HG03280 (cell line): ENCODE measurements around the gene ITIH2.
"Not testable (repeated sequence)": the region's sequence is repeated elsewhere in the genome, so short reads cannot be mapped to it uniquely, and the experiment has no call there.

Experiments
- ATAC-seq: cut with Tn5 transposase; IDR thresholded peaks from one replicate; pipeline ENCODE4 v1.9.1; 2021; ENCODE audit warnings: mild to moderate bottlenecking, moderate library complexity; ENCODE audit not compliant: unreplicated experiment

The ITIH2 gene, protein sequence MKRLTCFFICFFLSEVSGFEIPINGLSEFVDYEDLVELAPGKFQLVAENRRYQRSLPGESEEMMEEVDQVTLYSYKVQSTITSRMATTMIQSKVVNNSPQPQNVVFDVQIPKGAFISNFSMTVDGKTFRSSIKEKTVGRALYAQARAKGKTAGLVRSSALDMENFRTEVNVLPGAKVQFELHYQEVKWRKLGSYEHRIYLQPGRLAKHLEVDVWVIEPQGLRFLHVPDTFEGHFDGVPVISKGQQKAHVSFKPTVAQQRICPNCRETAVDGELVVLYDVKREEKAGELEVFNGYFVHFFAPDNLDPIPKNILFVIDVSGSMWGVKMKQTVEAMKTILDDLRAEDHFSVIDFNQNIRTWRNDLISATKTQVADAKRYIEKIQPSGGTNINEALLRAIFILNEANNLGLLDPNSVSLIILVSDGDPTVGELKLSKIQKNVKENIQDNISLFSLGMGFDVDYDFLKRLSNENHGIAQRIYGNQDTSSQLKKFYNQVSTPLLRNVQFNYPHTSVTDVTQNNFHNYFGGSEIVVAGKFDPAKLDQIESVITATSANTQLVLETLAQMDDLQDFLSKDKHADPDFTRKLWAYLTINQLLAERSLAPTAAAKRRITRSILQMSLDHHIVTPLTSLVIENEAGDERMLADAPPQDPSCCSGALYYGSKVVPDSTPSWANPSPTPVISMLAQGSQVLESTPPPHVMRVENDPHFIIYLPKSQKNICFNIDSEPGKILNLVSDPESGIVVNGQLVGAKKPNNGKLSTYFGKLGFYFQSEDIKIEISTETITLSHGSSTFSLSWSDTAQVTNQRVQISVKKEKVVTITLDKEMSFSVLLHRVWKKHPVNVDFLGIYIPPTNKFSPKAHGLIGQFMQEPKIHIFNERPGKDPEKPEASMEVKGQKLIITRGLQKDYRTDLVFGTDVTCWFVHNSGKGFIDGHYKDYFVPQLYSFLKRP

DNA sequence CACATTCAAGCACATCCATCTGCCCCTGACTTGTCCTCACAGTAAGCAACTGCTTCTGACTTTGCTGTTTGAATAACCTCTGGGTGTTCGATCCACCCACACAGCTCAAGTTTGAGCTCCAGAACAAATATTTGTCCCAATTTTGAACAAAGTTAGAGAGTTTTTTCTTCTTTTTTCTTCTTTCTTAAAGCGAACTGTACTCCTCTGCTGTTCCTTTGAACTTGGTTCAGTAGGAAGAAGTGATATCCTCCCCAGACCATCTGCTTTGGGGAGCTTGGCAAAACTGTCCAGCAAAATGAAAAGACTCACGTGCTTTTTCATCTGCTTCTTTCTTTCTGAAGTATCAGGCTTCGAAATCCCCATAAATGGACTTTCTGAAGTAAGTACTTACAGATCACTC is at the start of gene ITIH2:
TSS of gene ITIH2 (plus strand) at position 177 of the 400 bp plus-strand sequence. CDS start at position 296, 119 bp downstream.
- ATAC-seq = no peak

DNA sequence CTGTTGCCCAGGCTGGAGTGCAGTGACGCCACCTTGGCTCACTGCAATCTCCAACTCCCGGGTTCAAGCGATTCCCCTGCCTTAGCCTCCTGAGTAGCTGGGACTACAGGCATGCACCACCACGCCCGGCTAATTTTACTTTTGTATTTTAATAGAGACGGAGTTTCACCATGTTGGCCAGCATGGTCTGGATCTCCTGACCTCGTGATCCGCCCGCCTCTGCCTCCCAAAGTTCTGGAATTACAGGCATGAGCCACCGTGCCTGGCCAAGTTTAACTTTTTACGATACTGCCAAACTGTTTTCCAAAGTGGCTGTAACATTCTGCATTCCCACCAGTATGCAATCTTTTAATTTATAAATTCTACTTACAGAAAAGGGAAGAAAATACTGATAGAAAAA is 46.0 kb upstream of the ITIH2 start:
- not testable (repeated sequence) for ATAC-seq

DNA sequence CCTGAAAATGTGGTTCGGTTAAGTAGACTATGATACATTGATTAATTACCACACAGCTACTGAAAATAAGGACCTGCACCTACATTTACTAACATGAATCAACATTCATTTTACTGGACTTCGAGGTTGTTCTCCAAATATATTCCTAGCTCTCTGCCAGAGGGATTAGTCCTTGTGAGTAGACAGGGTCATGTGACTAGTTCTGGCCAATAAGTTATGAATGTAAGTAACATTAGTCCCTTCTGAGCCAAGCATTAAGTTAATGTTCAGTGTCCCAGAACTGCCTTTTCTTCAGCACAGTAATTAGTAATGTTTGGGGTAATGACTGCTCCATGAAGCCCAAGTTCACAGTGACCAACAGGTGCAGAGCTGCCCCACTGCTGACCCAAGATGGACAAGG is 45.6 kb upstream of the ITIH2 start:
- ATAC-seq = no peak

DNA sequence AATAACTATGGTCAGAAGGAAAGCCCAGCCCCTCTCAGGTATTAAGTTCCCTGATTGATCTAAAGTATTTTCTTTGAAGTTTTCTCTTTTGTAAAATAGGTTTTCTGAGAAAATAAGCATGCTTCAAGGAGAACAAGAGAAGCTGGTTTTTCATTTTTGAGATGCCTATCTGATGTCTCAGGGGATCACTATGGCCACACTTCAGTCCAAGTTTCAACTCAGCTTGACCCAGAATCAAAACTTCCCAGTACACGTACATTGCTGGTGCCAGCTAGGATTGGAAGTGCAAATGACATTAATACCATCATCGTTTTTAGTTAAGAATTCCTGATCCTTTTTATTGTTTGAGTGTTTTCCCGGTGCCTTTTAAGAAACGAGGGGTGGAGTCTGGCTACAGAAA is 43.6 kb upstream of the ITIH2 start:
- ATAC-seq = no peak

DNA sequence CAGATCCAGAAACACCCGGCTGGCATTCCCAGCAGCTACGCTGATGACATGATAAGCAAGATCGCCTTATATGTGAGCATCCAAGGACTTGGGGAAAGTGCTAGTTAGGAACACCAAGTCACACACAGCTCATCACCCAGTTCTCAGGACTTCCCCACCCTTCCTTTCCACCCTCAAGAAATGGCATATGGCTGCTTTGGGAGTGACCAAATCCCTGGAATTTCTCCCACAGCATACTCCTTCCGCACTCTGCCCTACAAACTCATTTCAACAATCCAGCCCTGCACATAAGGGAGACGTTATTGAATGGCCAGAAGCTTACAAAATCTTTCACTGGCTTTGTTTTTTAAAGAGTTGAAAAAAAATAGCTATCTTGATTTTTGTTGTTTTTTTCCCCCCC is 40.6 kb upstream of the ITIH2 start:
- no peak for ATAC-seq

DNA sequence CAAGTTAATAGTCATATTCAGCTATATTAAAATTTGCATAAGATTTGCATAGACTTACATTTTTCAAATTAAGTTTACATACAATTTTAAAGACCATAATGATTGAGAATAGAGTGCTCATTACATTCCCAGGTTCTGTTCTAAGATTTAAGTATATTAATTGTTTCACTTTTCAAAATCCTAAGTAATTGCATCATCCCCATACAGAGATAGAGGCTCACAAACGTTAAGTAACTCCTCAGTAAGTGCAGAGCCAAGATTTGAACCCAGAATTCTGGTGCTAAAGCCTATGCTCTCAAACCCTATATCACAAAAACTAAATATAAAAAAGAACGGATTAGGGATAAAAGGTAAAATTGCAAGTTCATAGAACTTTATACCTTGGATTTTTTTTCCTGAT is 38.4 kb upstream of the ITIH2 start:
- ATAC-seq = no peak

DNA sequence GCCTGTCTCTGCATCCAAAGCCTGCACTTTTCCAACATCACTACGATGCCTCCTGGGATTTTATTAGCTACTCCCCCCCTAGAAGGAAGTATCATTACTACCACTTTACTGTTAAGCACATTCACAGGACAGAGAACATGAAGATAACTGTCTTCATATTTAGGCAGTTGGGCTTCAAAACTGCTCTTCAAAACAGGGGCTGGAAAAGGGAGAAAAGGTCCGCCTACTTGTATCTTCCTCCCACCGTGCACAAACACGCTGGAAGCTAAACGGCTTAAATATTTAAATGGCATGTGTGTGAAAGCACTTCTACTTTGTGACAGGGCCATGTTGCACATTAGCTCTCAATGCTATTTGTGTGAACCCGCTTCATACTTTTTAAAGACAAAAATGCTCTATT is 37.3 kb upstream of the ITIH2 start:
- no peak for ATAC-seq

DNA sequence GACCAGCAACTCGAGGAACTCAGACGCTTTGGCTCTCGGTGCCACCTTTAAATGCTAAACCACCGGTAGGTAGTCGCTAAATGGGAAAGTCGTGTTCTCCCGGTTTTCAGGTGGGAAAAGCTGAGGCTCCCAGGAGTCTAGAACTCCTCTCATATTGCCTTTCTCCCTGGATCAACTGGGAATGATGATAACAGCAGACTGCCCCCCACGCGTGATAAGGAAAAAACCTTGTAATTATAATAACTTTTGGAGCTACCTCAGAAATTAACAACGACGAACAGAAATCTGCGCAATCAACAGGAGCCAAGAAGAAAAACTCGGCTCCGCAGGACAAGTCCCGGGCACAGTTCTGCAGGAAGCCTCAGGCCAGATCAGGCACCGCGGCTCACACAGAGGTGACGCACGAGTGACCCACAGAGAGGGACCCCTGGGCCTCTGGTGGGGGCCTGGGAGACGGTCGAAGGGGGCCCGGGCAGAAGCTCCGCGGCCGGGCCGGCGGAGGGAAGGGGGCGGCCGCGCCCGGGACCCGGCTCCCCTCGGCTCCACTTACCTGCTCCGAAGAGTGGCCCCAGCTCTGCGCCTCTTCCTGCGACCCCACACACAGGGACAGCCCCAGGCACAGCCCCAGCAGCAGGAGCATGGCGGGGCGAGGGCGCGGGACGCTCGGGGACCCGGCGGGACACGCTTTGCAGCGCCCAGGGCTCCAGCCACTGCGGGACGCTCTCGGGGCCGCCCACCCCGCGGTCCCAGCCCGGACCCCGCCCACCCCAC is 36.7 kb upstream of the ITIH2 start, which contains the start of gene ITIH5:
TSS of gene ITIH5 (minus strand) at position 714 of the 771 bp plus-strand sequence. CDS start at position 640, 74 bp downstream.
- no peak for ATAC-seq

DNA sequence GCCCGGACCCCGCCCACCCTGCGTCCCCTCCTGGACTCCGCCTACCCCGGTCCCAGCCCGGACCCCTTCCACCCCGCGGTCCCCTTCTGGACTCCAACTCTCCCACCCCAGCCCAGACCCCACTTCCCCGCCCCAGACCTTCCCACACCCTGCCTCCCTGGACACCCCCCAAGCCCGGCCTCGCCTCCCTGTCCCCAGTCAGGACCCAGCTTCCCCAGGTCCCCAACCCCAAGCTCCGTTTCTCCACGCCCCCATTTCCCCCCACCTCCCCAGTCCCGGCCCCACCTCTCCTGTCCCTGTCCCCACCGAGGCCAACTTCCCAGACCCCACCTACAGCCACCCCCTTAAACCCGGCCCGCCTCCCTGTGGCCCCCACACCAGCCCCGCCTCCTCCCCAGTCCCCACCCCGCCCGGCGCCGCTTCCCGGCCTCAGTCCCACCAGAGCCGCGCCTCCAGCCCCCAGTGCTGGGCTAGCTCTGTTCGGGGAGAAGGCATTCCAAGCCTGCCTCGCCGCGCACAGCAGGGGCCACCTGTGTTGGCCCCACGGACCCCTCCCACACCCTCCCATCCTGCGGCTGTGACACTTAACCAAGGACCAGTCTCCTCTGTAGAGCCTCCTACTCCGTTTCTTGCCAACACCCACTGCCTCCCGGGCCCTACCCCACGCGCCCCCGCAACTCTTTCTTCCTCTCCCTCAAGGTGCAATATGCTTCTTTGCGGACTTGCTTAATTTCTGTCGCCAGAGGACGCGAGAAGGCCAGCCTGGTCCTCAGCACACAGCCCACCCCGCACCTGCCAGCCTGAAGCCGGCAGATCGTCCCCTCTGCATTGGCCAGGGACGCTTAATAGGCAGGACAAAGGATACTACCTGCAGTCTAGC is 35.6 kb upstream of the ITIH2 start:
- no peak for ATAC-seq

DNA sequence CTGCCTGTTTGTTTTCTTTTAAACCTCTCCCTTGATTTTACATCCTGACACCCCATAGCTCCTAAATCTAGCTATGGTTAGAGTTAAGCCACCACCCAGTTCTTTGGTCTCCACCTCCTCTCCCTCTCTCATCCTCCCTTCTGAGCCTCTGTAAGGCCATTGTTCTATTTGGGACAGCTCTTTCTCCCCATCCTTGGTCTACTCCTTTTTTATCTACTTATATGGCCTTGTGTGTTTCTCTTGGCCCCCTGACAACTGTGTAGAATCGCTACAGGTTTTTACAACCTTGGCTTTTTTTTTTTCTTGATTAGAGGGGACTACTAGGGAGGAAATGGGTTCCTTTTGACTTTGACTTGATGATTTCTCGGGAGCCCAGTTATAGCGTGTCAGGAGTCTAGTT is 33.0 kb upstream of the ITIH2 start:
- ATAC-seq = no peak

DNA sequence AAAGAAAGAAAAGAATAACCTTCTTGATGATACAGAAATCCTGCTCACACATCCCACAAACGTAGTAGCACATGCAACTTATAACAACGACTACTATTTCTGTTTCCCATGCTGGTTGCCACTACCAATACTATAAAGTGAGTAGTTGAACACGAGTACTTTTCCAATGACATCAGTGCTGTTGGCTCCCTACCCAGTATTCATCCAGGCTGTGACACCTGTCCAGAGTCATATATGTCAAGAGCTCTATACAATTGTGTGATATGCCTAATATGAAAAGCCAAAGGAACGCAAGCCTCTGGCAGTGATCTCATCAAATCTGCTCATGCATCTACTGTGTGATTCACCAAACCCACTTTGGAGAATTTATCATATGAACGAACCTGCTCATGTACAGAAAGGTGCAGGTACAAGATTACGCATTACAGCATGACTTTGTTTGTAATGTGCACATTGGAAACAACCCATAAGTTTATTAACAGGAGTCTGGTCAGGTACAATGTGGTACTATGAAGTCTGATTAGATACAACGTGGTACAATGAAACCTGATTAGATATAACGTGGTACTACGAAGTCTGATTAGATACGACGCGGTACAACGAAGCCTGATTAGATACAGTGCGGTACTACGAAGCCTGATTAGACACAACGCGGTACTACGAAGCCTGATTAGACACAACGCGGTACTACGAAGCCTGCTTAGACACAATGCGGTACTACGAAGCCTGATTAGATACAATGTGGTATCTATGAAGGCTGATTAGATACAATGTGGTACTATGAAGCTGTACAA is 30.6 kb upstream of the ITIH2 start:
- no peak for ATAC-seq

DNA sequence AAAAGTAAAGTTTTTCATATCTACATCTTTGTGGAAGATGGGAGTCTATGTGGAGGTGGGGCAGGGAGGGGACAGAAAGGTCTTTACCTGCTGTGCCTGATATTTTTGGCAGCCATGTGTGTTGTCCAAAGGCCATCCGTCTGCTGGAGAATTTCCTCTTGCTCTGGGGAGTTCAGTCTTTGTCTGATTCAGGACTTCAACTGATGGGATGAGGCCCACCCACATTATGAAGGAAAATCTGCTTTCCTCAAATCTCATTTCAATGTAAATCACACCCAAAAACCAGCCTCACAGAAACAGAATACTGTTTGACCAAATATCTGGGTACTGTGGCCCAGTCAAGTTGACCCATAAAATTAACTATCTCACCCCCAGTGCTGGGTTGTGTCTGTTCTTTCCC is 23.9 kb upstream of the ITIH2 start:
- ATAC-seq = no peak

DNA sequence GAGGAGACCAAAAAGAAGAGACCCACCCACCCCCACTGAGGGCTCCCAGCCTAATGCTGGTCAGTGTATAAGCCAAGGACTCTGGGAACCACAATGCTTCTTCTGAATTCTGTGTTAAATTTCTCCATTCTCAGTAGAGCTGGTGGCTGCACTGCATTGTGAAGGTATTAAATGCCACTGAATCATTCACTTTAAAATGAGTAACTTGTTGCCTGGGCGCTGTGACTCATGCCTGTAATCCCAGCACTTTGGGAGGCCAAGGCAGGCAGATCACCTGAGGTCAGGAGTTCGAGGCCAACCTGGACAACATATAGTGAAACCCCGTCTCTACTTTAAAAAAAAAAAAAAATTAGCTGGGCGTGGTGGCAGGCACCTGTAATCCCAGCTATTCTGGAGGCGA is 23.0 kb upstream of the ITIH2 start:
- not testable (repeated sequence) for ATAC-seq

DNA sequence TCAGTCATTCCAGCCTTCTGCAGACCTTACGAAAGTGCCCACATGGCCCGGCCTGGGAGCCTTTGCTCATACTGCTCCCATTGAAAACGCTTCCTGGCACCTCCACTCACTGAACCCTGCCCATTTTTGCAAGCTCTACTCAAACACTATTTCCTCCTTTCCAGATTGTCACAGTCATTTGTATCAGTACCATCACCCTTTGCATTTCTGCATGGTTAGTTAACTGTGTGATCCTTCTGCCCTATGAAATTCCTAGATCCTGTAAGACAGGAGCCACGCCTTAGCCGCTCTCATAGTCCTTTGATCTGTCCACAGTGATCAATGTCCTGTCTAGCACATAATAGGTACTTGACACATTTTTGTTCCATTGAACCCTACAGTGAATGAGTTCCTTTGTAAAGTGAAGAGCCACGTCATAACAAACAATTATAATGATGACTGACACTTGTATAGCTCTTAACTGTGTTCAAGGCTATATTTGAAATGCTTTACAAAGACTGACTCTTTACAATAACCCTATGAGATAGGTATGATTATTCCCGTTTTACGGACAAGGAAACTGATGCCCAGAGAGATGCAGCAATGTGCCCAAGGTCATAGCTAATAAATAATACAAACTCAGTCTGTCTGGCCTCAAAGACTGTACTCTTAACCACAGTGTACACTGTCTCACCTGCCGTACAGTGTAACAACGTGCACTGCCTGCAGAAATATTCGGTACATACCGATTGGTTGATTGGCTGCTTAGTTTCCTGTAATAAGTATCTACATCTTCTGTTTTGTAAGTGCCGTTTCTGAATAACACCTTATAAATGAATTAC is 16.6 kb upstream of the ITIH2 start:
- ATAC-seq = no peak

DNA sequence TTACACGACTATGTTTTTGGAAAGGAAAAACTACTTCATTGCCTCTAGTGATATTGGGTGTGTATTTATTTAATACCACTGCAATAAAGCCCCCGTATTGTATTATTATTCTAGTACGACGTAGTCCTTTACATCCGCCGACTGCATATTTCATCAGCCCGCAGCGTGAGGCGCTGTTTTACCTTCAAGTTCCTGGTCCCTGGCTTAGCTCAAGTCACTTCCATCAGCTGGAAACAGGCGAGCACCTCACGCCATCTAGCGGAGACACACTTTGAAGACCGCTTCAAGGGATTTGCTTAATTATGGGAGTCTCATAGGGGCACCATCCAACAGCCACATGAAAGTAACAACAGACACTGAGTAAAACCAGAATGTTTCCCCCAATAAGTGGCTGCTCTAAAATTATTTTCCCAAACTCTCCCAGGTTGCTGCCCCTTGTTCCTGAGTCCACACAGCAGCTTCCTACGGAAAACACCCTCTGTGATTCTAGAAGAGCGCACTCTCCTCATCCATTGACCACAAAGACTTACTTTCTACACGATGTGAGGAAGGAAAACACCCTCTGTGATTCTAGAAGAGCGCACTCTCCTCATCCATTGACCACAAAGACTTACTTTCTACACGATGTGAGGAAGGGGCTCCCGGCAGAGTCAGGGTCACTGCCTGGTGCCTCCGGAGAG is 15.7 kb upstream of the ITIH2 start:
- peak; percentile 96 for ATAC-seq

DNA sequence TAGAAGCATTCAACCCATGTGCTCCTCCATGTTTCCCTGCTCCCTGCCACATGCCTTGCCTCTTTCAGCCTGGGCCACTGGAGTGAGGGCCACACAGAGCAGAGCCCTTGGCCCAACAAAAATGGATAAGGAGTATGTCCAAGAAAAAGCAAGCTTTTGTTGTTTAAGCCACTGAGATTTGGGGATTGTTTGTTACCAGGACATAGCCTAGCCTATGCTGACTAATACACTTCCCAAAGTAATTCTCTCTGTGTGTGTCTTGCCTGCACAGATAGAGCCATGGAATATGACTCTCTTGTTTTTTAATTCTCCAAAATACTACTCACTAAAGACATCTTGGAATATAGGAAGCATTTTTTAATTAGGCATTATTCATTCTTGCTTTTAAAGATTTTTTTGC is 13.5 kb upstream of the ITIH2 start:
- no peak for ATAC-seq

DNA sequence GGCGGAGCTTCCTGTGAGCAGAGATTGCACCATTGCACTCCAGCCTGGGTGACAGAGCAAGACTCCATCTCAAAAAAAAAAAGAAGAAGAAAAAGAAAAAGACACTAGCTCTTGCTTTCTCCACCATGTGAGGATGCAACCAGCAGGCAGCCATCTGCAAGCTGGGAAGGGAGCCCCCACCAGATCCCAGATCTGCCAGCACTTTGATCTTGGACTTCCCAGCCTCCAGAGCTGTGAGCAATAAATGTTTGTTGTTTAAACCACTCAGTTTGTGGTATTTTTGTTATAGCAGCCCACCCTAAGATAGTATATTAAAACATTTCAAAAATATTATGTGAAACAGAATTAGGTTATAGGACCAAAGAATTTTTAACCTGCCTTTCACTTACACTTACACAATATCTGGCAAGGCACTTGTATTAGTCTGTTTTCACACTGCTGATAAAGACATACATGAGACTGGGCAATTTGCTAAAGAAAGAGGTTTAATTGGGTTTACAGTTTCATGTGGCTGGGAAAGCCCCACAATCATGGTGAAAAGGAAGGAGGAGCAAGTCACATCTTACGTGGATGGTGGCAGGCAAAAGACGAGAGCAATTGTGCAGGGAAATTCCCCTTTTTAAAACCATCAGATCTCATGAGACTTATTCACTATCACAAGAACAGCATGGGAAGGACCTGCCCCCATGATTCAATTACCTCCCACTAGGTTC is 12.1 kb upstream of the ITIH2 start:
- not testable (repeated sequence) for ATAC-seq
